Chondrocyte (in vitro differentiated cells): ENCODE measurements around the gene TRAPPC14. TPM values are rescaled to one million over a fixed set of nuclear protein-coding genes. Genes with fewer than 3 reads are reported as not detected.
A peak's percentile ranks its signal among the peaks of the same experiment; 100 is the strongest.
"Not testable (repeated sequence)": the region's sequence is repeated elsewhere in the genome, so short reads cannot be mapped to it uniquely, and the experiment has no call there.

Experiments used
- DNase-seq: peaks from one replicate; pipeline ENCODE4 v3.0.0; 2021; ENCODE audit warnings: mixed read lengths, low spot score
- H3K27ac Mint-ChIP-seq: one replicate; pipeline ENCODE4 v1.8.0; 2021; ENCODE audit warnings: mild to moderate bottlenecking, moderate library complexity, mixed read lengths; ENCODE audit not compliant: unreplicated experiment
- H3K27me3 Mint-ChIP-seq: 2 replicates; pipeline ENCODE4 v1.8.0; 2021; ENCODE audit warnings: low read depth, mixed read lengths
- H3K36me3 Mint-ChIP-seq: 2 replicates; pipeline ENCODE4 v1.8.0; 2021; ENCODE audit warnings: low read depth, mixed read lengths
- H3K4me1 Mint-ChIP-seq: 2 replicates; pipeline ENCODE4 v1.8.0; 2021; ENCODE audit warnings: low read depth, mild to moderate bottlenecking, mixed read lengths
- H3K4me3 Mint-ChIP-seq: one replicate; pipeline ENCODE4 v1.8.0; 2021; ENCODE audit warnings: mild to moderate bottlenecking, moderate library complexity, mixed read lengths; ENCODE audit not compliant: unreplicated experiment
- H3K9me3 Mint-ChIP-seq: 2 replicates; pipeline ENCODE4 v1.8.0; 2021; ENCODE audit warnings: low read depth, mixed read lengths
- CTCF ChIP-seq: fragments of 200-600 bp; sonication (generic); IDR thresholded peaks from 2 replicates; pipeline ENCODE4 v1.5.0; 2021; ENCODE audit warnings: antibody characterized with exemption, mild to moderate bottlenecking, moderate library complexity
- long read RNA-seq: library from polyadenylated mRNA; stranded (forward); transcript quantifications from one replicate; pipeline ENCODE4 v2.0.0, GENCODE V29; 2021
- total RNA-seq: library from RNA; stranded (reverse); gene quantifications from 3 replicates; pipeline ENCODE4 v1.2.1, GENCODE V29; 2021

TRAPPC14 gene
- 15.4 to 19.7 TPM (median 16.3 TPM) in 3 replicates for total RNA-seq
- long read RNA-seq, transcript C7orf43-201 (11 exons, 2,520 nt) = major isoform, 11 of 22 reads
- long read RNA-seq, partial matches to known transcripts = 1 of 22 reads
- long read RNA-seq, other reads (novel, unspliced or antisense) = 5 of 22 reads

GRCh38 chr7:100158229-100159098 is at the start of gene TRAPPC14:
Gene TRAPPC14, minus strand, starts transcription at chr7:100158723. Its CDS starts 224 bp downstream, at chr7:100158499.
- peaks cover 31% of the 10 kb centered on the region for H3K4me1 Mint-ChIP-seq
- peaks cover 4% of the 10 kb centered on the region for H3K36me3 Mint-ChIP-seq
- no peak for DNase-seq
- H3K9me3 Mint-ChIP-seq = no peaks in the 10 kb centered on the region
- H3K27ac Mint-ChIP-seq = peak within 1 kb of the TSS; percentile 76
- H3K4me3 Mint-ChIP-seq = peak within 1 kb of the TSS; percentile 75
- peak; percentile 29 for TF ChIP-seq CTCF
- no peaks in the 10 kb centered on the region for H3K27me3 Mint-ChIP-seq

- no peak for DNase-seq
- Mint-ChIP-seq H3K4me1 (no peaks in the 10 kb centered on the region), H3K27me3 (peaks cover 39% of the 10 kb centered on the region), H3K9me3 (no peaks in the 10 kb centered on the region), H3K36me3 (no peaks in the 10 kb centered on the region), H3K4me3 (no peak overlapping the region), H3K27ac (no peak overlapping the region)
- no peak for TF ChIP-seq CTCF
Observed at GRCh38 chr7:100204454-100204853, 45.9 kb upstream of the TRAPPC14 start.

- Mint-ChIP-seq H3K36me3 (no peaks in the 10 kb centered on the region), H3K27ac (no peak overlapping the region), H3K4me1 (no peaks in the 10 kb centered on the region), H3K9me3 (no peaks in the 10 kb centered on the region), H3K27me3 (peaks cover 42% of the 10 kb centered on the region), H3K4me3 (no peak overlapping the region)
- DNase-seq = no peak
- no peak for TF ChIP-seq CTCF
Observed at GRCh38 chr7:100200693-100201092, 42.2 kb upstream of the TRAPPC14 start.

GRCh38 chr7:100198266-100198665 is 39.7 kb upstream of the TRAPPC14 start:
- no peaks in the 10 kb centered on the region for H3K4me1 Mint-ChIP-seq
- no peaks in the 10 kb centered on the region for H3K36me3 Mint-ChIP-seq
- DNase-seq = no peak
- no peak overlapping the region for H3K4me3 Mint-ChIP-seq
- peaks cover 36% of the 10 kb centered on the region for H3K27me3 Mint-ChIP-seq
- no peak for TF ChIP-seq CTCF
- no peak overlapping the region for H3K27ac Mint-ChIP-seq
- no peaks in the 10 kb centered on the region for H3K9me3 Mint-ChIP-seq

GRCh38 chr7:100195901-100196322 is 37.4 kb upstream of the TRAPPC14 start:
- not testable (repeated sequence) for DNase-seq, H3K4me3 Mint-ChIP-seq, H3K27ac Mint-ChIP-seq, H3K9me3 Mint-ChIP-seq, H3K36me3 Mint-ChIP-seq
- Mint-ChIP-seq H3K27me3 (peaks cover 21% of the 10 kb centered on the region), H3K4me1 (peaks cover 13% of the 10 kb centered on the region)
